Ramos (cell line): ENCODE measurements around the gene ZNF446.
"Not testable (repeated sequence)": the region's sequence is repeated elsewhere in the genome, so short reads cannot be mapped to it uniquely, and the experiment has no call there.

Experiments used
- in situ Hi-C: fragments of 300-500 bp; cut with MboI; formaldehyde crosslinking; loops from one replicate; pipeline ENCODE4 v1.14.3; 2022; ENCODE audit warnings: low sequenced_read_pairs; ENCODE audit not compliant: unreplicated experiment

Gene ZNF446

DNA sequence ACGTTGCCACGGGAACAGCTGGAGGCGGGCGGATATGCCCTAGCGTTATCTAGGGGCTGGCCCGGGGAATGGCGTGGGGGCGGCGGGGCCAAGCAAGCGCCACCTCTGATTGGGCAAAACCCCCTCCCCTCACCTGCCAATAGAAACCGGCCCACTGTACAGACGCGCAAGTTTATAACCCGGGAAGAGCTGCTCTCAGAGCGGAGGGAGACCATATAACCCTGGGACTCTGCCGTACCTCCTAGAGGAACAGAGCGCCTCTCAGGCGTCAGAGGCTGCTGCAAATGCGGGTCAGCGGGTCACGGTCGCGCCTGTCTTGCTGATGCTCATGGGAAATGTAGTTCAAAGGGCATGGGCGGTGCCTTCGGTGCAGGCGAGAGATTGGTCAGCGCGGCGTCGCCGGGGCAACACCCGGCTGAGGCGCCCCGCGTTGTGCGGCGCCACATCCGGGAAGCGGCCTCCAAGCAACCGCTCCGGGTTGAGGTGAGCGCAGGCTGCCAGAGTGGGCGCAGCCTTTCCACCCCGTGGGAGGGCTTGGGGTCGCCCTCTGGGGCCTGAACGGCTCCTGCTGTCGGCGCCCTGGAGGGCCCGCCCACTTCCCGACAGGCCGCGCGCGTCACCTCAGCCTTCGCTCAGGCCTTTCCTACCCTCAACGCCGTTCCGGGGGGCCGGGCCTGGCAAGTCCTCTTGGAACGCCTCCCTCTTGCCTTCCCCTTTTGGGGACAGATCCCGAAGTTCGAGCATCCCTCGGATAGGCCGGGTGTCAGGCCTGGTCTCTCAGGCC, at the start of gene ZNF446:
Gene ZNF446 (plus strand): TSS at position 639 of the 784 bp plus-strand sequence. CDS start 867 bp downstream, outside the sequence.
- in situ Hi-C loops: no loop called here

DNA sequence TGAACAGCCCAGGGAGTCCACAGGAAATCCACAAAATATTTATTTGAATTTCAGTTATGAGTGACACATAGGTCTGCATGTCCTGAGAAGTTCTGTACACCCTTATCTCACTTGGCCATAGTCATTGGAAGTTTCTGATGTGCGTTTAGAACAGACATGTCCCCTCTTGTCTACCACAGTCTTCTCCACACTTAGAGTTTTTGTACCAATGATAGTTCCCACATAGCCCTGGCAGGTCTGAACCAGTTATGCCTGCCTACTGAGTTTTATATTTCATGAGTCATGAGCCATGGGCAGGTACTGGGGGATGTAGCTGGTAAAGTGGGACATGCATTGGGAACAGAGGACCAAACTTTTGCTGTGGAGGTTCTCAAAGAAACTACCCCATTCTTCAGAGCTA, 47.5 kb upstream of the ZNF446 start:
- in situ Hi-C loops: no loop called here

DNA sequence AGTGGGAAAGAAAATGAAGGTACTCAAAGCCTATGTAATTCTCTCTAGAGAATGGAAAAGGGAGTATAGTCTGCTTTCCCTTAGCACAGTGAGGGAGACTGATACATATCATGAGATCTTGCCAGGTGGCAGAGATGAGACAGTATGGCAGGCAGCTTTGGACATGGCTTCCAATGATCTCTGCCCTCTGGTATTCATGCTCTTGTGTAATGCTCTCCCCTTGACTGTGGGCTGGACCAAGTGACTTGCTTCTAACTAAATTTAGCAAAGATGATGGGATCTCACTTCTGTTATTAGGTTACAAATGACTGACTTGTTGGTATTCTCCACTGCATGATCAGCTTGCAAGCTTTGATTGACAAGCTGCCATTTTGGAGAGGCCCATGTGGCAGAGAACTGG, 46.4 kb upstream of the ZNF446 start:
- in situ Hi-C loops: no loop called here

DNA sequence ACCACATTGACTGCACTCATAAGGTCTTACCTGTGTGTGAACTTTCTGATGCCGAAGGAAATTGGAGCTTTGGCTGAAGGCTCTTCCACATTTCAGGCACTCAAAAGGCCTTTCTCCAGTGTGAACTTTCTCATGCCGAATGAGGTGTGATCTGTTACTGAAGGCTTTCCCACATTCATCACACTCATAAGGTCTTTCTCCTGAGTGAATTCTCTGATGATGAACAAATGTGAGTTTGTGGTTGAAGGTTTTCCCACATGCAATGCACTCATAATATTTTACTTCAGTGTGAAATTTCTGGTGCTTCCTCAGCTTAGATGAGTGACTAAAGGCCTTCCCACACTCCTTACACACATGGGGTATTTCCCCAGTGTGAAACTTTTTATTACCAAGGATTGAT, 41.9 kb upstream of the ZNF446 start:
- in situ Hi-C loops: no loop called here

DNA sequence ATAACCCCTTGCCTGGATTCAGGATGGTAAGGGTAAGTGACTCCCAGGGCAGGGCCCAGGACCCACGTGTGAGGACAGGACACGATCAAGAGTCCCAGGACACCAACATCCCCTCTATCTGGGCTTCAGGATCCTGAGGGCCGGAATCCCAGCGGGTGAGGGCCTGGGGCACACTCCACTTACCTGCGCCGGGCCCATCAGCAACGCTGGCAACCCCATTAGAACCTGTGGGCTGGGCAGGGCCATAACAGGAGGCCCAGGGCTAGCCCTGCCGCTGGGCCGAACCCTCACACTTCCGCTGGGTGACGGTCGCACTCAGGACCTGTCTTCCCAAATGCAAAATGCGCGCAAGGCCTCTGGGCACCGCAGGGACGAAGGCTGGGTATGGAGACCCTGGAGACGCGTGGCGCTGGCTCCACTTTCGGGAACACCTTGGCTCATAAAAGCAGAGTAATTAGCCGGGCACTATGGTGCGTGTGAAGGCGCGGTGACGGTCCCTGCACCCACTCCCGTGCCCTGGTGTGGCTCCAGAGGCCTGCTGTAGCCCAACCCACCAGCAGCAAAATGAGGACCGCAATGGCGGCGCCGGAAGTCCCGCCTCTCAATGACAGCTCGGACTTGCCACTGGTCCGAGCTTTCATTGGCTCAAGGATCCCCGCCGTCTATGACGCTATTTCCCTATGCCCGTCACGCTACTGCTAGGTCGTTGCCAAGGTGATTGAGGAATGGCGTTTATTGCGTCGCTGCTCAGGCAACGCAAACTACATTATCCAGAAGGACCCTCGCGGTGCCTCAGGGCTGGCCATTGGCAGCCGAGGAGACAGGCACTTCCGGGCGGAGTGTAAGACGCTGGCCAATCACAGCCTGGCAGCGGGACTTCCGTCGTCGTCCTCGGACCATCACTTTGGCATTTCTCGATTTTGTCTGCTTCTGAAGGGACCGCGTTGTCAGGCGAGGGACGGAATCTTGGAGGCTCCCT, 36.3 kb upstream of the ZNF446 start, which contains the start of gene ZNF132:
Gene ZNF132 (minus strand): TSS at position 578 of the 979 bp plus-strand sequence. CDS start 332 bp downstream, at position 246.
- in situ Hi-C loops: no loop called here

DNA sequence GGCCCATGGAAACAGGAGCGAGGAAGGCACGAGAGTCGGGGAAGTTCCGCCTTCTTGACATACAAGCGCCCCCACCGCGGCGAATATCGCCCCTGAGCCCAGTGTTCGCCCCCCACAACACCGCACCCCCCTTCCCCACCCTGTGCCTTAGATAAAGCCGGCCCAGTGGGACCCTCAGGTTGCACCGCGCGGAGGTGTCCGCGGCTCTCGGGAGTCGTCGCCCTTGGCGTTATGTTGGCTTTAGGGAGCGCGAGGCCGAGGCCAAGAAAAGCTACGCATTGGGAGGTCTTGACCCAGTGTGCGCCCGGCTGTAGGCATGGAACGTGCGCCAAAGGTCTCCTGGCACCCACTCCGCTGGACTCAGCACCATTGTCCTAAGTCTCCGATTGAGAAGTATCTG, 35.6 kb upstream of the ZNF446 start:
- in situ Hi-C loops: no loop called here

DNA sequence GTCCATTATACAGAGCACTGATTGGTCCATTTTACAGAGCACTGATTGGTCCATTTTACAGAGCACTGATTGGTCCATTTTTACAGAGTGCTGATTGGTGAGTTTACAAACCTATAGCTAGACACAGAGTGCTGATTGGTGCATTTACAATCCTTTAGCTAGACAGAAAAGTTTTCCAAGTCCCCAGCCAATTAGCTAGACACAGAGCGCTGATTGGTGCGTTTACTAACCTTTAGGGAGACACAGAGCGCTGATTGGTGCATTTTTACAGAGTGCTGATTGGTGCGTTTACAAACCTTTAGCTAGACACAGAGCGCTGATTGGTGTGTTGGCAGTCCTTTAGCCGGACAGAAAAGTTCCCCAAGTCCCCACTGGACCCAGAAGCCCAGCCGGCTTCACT, 33.2 kb upstream of the ZNF446 start:
- in situ Hi-C loops: not testable (repeated sequence)

DNA sequence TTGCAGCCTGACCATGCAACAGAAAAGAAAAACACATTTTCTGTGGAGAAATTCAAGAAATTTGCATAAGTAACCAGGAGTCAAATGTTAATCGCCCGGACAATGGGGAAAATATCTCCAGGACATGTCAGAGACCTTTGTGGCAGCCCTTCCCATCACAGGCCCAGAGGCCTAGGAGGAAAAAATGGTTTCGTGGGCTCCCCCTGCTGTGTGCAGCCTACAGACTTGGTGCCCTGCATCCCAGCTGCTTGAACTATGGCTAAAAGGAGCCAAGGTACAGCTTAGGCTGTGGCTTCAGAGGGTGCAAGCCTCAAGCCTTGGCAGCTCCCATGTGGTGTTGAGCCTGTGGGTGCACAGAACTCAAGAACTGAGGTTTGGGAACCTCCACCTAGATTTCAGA, 27.3 kb upstream of the ZNF446 start:
- in situ Hi-C loops: not testable (repeated sequence)

DNA sequence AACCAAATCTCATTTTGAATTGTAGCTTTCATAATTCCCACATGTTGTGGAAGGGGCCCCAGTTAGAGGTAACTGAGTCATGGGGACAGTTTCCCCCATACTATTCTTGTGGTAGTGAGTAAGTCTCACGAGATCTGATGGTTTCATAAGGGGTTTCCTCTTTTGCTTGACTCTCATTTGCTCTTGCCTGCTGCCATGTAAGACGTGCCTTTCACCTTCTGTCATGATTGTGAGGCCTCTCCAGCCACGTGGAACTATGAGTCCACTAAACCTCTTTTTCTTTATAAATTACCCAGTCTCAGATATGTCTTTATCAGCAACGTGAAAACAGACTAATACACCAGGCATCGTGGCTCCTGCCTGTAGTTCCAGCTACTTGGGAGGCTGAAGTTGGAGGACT, 26.2 kb upstream of the ZNF446 start:
- in situ Hi-C loops: not testable (repeated sequence)

DNA sequence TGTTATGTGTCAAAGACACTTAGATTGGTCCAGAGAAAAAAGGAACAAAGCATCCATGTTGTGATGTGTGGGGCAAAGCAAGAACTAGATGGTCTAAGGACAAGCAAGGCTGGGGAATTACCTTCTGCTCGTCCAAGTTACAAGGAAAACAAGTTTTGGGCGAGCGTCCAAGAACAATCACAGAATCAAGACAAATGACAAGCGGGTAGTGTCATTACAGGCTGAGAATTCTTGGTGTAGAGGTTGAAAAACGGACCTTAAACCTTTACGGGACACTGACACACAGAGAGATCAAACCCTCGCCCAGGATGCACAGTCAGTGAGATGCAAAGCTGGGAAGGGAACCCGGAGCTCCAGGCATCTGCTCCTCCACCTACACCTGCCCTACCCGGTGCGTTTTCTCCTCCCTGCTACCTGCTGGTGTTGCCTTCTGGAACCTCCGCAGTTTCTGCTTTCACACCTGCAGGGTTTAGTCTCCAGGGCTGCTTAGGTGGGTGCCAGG, 25.2 kb upstream of the ZNF446 start:
- in situ Hi-C loops: no loop called here

DNA sequence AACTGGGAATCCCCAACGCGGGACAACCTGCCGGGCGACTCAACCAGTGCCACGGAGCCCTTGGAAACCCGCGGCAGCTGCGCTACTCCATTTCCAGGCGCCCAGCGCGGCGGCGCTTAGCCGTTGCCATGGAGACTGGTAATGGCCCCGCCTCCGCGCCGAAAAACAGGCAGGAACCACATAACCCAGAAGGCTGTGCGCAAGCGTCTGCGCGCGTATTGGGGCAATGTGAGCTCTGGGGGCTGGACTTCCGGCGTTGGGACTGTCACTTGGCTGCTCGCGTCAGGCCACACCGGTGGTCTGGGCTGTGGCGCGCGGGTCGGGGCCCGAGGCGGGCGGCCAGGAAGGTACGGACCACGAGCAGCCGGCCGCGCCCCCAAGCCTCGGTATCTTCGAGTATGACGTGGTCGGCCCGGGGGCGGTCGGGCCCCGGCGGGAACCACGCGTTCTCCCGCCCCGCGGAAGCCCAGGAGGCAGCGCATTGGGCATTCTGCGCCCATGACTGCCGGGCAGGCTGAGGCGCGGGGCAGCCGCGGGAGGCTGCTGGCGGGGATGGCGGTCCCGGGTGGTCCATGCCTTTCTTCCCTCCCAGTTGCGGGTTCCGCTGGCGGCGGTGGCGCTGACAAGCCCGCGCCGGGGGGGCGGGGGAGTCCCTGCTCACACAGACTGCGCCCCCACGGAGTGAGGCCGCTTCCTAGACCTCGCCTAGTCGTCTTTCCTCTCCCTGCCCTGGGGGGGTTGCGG, 24.6 kb upstream of the ZNF446 start, which contains the start of gene ZNF324B:
Gene ZNF324B (plus strand): TSS at position 265 of the 744 bp plus-strand sequence. CDS start 2,080 bp downstream, outside the sequence.
- in situ Hi-C loops: no loop called here

DNA sequence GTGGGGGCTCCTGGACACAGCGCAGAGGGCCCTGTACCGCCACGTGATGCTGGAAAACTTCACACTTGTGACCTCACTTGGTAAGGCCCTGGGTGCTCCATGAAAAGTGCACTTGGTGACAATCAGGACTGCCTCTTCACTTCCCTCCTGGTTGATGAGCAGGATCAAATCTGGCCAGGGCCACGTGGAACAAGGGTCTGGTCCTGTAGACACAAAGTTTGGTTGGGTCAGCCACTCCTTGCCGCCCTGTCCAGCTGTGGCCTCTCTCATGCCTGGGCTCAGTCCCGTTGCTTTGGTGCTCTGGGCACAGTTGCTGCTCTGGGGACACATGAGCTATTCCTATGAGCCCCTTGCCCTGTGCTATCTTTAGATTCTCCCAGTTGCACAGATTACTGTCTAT, 22.4 kb upstream of the ZNF446 start:
- in situ Hi-C loops: no loop called here

DNA sequence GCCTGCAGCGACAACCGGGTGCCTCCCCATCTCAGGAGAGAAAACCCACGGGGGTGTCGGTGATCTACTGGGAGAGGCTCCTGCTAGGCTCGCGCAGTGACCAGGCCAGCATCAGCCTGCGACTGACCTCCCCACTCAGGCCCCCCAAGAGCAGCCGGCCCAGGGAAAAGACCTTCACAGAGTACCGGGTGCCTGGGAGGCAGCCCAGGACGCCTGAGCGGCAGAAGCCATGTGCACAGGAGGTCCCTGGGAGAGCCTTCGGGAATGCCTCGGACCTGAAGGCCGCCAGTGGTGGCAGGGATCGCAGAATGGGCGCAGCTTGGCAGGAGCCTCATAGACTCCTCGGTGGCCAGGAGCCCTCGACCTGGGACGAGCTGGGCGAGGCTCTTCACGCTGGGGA, 20.8 kb upstream of the ZNF446 start:
- in situ Hi-C loops: no loop called here

DNA sequence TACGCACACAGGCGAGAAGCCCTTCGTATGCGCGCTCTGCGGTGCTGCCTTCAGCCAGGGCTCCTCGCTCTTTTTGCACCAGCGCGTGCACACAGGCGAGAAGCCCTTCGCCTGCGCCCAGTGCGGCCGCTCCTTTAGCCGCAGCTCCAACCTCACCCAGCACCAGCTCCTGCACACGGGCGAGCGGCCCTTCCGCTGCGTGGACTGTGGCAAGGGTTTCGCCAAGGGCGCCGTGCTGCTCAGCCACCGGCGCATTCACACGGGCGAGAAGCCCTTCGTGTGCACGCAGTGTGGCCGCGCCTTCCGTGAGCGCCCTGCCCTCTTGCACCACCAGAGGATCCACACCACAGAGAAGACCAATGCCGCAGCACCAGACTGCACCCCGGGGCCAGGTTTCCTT, 20.0 kb upstream of the ZNF446 start:
- in situ Hi-C loops: no loop called here

DNA sequence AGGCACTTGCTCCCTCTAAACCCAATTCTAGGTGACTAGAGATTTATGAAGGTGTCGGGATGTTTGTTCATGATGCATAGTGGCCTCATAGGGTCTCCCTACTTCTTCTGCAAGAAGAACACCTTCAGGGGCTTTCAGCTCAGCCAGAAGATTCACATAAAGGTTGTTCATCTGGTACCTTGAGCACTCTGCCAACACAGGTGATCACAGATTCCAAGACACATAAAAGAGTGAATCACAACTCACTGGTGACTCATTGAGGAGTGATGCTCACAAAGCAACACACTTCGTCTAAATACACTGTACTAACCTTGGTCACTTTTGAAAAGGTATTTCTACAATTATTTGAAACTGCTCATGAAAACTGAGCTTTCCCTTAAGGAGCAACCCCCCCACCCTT, 16.1 kb upstream of the ZNF446 start:
- in situ Hi-C loops: no loop called here

DNA sequence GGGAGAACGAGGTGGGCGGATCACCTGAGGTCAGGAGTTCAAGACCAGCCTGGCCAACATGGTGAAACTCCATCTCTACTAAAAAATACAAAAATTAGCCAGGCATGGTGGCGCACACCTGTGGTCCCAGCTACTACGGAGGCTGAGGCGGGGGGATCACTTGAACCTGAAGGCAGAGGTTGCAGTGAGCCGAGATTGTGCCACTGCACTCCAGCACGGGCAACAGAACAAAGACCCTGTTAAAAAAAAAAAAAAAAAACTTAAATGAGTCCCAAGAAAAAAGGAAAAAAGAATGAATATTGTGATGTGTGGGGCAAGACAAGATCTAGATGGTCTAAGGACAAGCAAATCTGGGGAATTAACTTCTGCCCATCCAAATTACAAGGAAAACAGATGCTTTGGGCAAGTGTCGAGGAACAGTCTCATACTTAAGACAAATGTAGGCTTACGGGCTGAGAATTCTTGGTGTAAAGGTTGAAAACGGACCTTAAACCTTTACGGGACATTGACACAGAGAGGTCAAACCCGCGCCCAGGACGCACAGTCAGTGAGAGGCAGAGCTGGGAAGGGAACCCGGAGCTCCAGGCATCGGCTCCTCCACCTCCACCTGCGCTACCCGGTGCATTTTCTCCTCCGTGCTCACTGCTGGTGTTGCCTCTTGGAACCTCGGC, 9.9 kb upstream of the ZNF446 start:
- in situ Hi-C loops: no loop called here

DNA sequence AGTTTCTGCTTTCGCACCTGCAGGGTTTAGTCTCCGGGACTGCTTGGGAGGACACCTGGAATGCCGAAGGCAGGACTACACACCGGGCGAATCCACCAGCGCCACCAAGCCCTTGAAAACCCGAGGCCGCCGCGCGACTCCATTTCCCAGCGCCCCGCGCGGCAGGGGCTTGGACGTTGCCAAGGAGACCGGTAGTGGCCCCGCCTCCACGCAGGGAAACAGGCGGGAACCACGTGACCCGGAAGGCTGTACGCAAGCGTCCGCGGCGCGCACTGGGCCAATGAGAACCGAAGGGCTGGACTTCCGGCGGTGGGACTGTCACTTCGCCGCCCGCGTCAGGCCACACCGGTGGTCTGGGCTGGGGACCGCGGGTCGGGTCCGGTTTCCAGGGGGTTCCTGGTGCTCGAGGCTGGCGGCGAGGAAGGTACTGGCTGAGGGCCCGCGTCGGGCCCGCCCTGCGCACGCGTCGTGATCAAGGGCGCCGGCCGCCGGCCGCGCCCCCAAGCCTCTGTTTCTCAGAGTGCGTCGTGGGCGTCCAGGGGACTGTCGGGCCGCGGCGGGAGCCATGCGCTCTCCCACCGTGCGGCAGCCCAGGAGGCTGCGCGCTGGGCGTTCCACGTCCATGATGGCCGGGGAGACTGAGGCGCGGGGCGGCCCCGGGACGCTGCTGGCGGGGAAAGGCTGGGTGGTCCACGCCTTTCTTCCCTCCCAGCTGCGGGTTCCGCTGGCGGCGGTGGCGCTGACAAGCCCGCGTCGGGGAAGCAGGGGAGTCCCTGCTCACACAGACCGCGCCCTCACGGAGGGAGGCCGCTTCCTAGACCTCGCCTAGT, 9.2 kb upstream of the ZNF446 start, which contains the start of gene ZNF324:
Gene ZNF324 (plus strand): TSS at position 321 of the 830 bp plus-strand sequence. CDS start 2,106 bp downstream, outside the sequence.
- in situ Hi-C loops: no loop called here

DNA sequence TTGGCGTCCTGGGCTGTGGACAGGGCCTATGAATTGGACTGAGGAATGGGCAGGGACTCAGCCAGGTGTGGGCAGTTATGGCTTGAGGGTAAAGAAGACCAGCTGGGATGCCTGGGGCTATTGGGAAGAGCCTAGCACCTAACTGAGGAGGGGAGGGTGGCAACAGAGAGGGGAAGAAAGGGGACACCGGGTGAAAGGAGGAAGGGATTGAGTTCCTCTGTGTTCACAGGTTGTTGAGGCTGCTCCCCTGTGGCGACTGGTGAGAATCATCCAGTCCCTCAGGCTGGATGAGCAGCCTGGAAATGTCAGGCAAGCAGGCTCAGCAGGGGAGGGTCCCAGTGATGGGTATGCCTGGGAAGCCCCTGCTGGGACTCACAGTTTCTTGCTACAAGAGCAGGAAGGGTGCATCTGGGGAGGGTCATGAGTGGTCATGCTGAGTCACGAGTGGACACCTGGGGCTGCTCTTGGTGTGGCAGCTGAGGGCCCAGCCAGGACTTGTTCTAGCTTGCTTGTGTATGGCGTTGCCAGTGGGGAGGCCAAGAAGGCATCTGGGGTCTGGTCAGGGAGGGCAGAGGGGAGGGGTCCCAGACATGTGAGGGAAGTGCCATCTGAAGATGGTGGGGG, 7.8 kb upstream of the ZNF446 start:
- in situ Hi-C loops: no loop called here
